Measurements from ENCODE around the gene SDR42E1. TPM values are rescaled to one million over a fixed set of nuclear protein-coding genes. Genes with fewer than 3 reads are reported as not detected.
A peak's percentile ranks its signal among the peaks of the same experiment; 100 is the strongest.

Gene SDR42E1
- total RNA-seq, 1 experiment from 2014 or later: not detected

- Histone ChIP-seq H3K4me3 (no peak overlapping the region), H3K4me1 (replicated peaks) (no peaks in the 10 kb centered on the region), H3K9me3 (replicated peaks) (peaks cover 15% of the 10 kb centered on the region), H3K27ac (no peak overlapping the region), H3K27me3 (replicated peaks) (no peaks in the 10 kb centered on the region), H3K36me3 (no peaks in the 10 kb centered on the region)
- DNase-seq (ENCODE audit: low read depth in 1 of 2, low spot score in 2 of 2): no peak
Observed at GRCh38 chr16:82008957-82009592, 2.2 kb downstream of the SDR42E1 start.

DNA sequence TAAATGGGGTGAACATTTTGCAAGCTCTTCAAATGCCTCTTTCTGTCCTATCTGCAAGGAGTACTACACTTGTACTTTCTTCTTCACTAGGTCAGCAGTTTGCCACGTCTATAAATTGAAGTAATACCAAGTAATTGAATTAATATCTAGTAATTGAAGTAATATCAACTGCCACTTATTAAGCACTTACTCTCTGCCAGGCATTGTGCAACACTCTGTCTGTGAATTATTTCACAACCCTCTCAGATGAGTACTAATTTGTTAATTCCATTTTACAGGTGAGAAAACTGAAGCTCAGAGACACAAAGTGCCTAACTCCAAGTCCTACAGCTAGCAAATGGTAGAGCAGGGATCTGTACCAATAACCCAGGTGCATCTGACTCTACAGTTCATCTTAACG lies 4.1 kb downstream of the SDR42E1 start:
- no peaks in the 10 kb centered on the region for H3K4me1 ChIP-seq (replicated peaks)
- H3K9me3 ChIP-seq (replicated peaks): peaks cover 15% of the 10 kb centered on the region
- no peaks in the 10 kb centered on the region for H3K27me3 ChIP-seq (replicated peaks)
- no peak overlapping the region for H3K27ac ChIP-seq
- no peak for DNase-seq (ENCODE audit: low read depth in 1 of 2, low spot score in 2 of 2)
- no peak overlapping the region for H3K4me3 ChIP-seq
- no peaks in the 10 kb centered on the region for H3K36me3 ChIP-seq

GRCh38 chr16:82006036-82006435 lies 5.2 kb downstream of the SDR42E1 start:
- Histone ChIP-seq H3K36me3 (no peaks in the 10 kb centered on the region), H3K27ac (no peak overlapping the region), H3K27me3 (replicated peaks) (no peaks in the 10 kb centered on the region)

GRCh38 chr16:82005027-82005830 lies 6.0 kb downstream of the SDR42E1 start:
- Histone ChIP-seq H3K4me1 (replicated peaks) (no peaks in the 10 kb centered on the region), H3K27ac (no peak overlapping the region), H3K9me3 (replicated peaks) (peaks cover 15% of the 10 kb centered on the region), H3K4me3 (no peak overlapping the region), H3K27me3 (replicated peaks) (no peaks in the 10 kb centered on the region), H3K36me3 (no peaks in the 10 kb centered on the region)
- DNase-seq (ENCODE audit: low read depth in 1 of 2, low spot score in 2 of 2): no peak

More at GRCh38 chr16:82006036-82006435, 5.2 kb downstream of the SDR42E1 start:
- Histone ChIP-seq H3K4me1 (replicated peaks) (no peaks in the 10 kb centered on the region), H3K4me3 (no peak overlapping the region), H3K9me3 (replicated peaks) (peaks cover 15% of the 10 kb centered on the region)
- no peak for DNase-seq (ENCODE audit: low read depth in 1 of 2, low spot score in 2 of 2)

DNA sequence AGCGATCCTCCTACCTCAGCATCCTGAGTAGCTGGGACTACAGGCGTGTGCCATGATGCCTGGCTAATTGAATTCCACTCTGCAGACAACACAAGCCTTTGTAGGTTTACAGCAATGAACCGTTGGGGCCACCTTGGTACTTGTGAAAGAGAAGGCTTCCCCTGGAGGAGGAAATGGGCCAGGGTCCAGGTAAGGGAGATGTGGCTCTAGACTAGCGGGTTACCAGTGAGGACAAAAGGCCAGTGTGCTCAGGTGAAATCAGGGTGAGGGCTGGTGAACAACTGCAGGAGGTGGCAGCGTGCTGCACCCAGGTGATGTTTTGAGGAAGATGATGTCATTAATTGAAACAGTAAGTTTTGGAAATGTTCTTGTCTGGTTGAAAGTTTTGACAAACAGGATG lies 6.7 kb downstream of the SDR42E1 start:
- Histone ChIP-seq H3K27ac (no peak overlapping the region), H3K4me1 (replicated peaks) (no peaks in the 10 kb centered on the region), H3K36me3 (no peaks in the 10 kb centered on the region), H3K27me3 (replicated peaks) (no peaks in the 10 kb centered on the region), H3K9me3 (replicated peaks) (peaks cover 15% of the 10 kb centered on the region), H3K4me3 (no peak overlapping the region)
- no peak for DNase-seq (ENCODE audit: low read depth in 1 of 2, low spot score in 2 of 2)

GRCh38 chr16:82002831-82003230 lies 8.4 kb downstream of the SDR42E1 start:
- no peak overlapping the region for H3K27ac ChIP-seq

GRCh38 chr16:81997738-81998137 lies 13.5 kb downstream of the SDR42E1 start:
- Histone ChIP-seq H3K27ac (peak overlapping the region; percentile 94), H3K9me3 (replicated peaks) (no peaks in the 10 kb centered on the region)

More at GRCh38 chr16:82002831-82003230, 8.4 kb downstream of the SDR42E1 start:
- no peaks in the 10 kb centered on the region for H3K27me3 ChIP-seq (replicated peaks)
- H3K36me3 ChIP-seq: no peaks in the 10 kb centered on the region
- H3K9me3 ChIP-seq (replicated peaks): no peaks in the 10 kb centered on the region
- no peak overlapping the region for H3K4me3 ChIP-seq
- no peak for DNase-seq (ENCODE audit: low read depth in 1 of 2, low spot score in 2 of 2)
- peaks cover 11% of the 10 kb centered on the region for H3K4me1 ChIP-seq (replicated peaks)

DNA sequence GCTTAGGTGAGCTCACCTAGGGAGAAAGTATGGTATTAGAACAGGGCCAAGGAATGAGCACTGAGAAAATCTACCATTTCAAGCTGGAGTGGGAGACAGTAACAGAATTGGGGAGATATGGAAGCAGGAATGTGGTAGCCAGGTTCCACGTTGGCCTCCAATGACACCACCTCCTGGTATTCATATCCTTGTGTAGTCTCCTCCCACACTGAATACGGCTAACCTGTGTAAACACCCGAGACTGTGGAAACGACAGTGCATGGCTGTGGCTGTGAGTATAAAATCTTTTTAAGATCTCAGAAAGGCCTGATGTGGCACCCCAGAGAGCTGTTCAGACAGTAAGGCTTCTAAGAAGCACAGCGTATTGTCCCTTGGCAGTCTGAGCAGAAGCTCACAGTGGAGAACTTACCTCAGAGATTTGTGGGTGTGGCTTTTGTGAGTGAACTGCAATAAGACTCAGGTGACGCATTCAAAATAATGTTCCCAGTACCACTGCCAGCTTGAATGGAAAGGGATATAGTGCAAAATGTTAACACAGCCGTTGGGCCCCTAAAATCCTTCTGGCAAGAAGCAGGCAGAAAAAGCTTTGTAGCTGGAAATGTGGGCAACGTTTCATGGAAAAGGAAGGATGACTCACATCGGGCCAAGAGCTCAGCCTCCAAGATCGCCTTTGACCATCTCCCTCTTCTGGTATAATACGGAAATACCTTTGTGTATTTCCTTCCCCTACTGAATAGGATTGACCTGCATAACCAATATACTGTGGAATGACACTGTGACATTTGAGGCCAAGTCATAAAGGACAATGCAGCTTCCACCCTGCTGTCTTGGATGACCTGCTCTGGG lies 14.4 kb downstream of the SDR42E1 start:
- H3K4me3 ChIP-seq: no peak overlapping the region
- H3K4me1 ChIP-seq (replicated peaks): peaks cover 43% of the 10 kb centered on the region
- no peaks in the 10 kb centered on the region for H3K9me3 ChIP-seq (replicated peaks)
- DNase-seq (ENCODE audit: low read depth in 1 of 2, low spot score in 2 of 2): peak; percentile 75 to 87
- peak overlapping the region; percentile 94 for H3K27ac ChIP-seq
- H3K27me3 ChIP-seq (replicated peaks): no peaks in the 10 kb centered on the region
- H3K36me3 ChIP-seq: no peaks in the 10 kb centered on the region

More at GRCh38 chr16:81997738-81998137, 13.5 kb downstream of the SDR42E1 start:
- Histone ChIP-seq H3K27me3 (replicated peaks) (no peaks in the 10 kb centered on the region), H3K4me1 (replicated peaks) (peaks cover 43% of the 10 kb centered on the region), H3K36me3 (no peaks in the 10 kb centered on the region), H3K4me3 (no peak overlapping the region)
- DNase-seq (ENCODE audit: low read depth in 1 of 2, low spot score in 2 of 2): peak; percentile 77 to 90

- DNase-seq (ENCODE audit: low read depth in 1 of 2, low spot score in 2 of 2): peak; percentile 49 to 70
- Histone ChIP-seq H3K27ac (peak overlapping the region; percentile 94), H3K27me3 (replicated peaks) (no peaks in the 10 kb centered on the region), H3K36me3 (no peaks in the 10 kb centered on the region), H3K9me3 (replicated peaks) (no peaks in the 10 kb centered on the region), H3K4me1 (replicated peaks) (peaks cover 43% of the 10 kb centered on the region), H3K4me3 (no peak overlapping the region)
Observed at GRCh38 chr16:81995651-81996050, 15.6 kb downstream of the SDR42E1 start.

- H3K4me1 ChIP-seq (replicated peaks): peaks cover 43% of the 10 kb centered on the region
- H3K27me3 ChIP-seq (replicated peaks): no peaks in the 10 kb centered on the region
- DNase-seq (ENCODE audit: low read depth in 1 of 2, low spot score in 2 of 2): no peak
- H3K36me3 ChIP-seq: no peaks in the 10 kb centered on the region
- H3K4me3 ChIP-seq: no peak overlapping the region
- no peak overlapping the region for H3K27ac ChIP-seq
- no peaks in the 10 kb centered on the region for H3K9me3 ChIP-seq (replicated peaks)
Observed at GRCh38 chr16:81994485-81994884, 16.8 kb downstream of the SDR42E1 start.

DNA sequence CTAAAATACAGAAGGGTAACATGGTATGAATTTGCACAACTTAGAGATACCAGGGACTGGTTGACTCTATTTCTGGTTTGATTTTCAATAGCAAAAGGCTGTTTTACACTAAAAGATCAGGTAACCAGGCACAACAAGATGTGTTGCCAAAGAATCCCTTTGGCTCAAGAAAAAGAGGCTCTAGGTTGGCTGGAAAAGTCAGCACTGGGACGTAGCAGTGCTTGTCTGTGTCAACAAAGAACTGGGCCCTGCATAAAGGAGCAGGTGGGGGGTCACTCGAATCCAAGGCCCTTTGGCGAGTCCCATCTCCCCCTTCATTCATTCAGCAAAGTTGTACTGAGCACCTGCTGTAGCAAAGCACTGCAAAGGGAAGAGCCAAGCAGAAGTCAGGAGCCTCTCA lies 18.4 kb downstream of the SDR42E1 start:
- no peak overlapping the region for H3K27ac ChIP-seq
- H3K36me3 ChIP-seq: no peaks in the 10 kb centered on the region
- H3K27me3 ChIP-seq (replicated peaks): no peaks in the 10 kb centered on the region
- DNase-seq (ENCODE audit: low read depth in 1 of 2, low spot score in 2 of 2): no peak
- no peaks in the 10 kb centered on the region for H3K9me3 ChIP-seq (replicated peaks)
- no peak overlapping the region for H3K4me3 ChIP-seq
- H3K4me1 ChIP-seq (replicated peaks): peaks cover 32% of the 10 kb centered on the region

- no peaks in the 10 kb centered on the region for H3K4me1 ChIP-seq (replicated peaks)
- no peaks in the 10 kb centered on the region for H3K36me3 ChIP-seq
- H3K27me3 ChIP-seq (replicated peaks): no peaks in the 10 kb centered on the region
- no peak overlapping the region for H3K27ac ChIP-seq
- no peaks in the 10 kb centered on the region for H3K9me3 ChIP-seq (replicated peaks)
- H3K4me3 ChIP-seq: no peak overlapping the region
- no peak for DNase-seq (ENCODE audit: low read depth in 1 of 2, low spot score in 2 of 2)
Observed at GRCh38 chr16:81987706-81988105, 23.6 kb downstream of the SDR42E1 start.

DNA sequence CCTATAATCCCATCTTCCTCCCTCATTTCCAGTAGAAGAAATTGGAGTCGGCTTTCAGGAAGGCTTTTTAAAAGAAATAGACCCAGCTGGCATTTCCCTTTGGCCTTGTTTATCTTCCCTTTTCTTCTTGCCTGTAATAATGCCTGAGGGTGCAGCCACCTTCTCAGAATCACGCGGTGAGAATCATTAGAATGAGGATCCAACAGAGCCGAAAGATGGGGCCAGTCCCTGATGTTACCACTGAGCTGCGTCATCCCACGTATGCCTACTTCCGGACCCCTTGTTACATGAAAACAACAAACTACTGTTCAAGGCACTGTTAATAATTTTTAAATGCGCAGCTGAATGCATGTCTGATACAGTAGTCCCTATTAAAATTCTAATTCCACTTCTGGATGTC lies 24.1 kb downstream of the SDR42E1 start:
- no peaks in the 10 kb centered on the region for H3K36me3 ChIP-seq
- no peaks in the 10 kb centered on the region for H3K9me3 ChIP-seq (replicated peaks)
- no peaks in the 10 kb centered on the region for H3K4me1 ChIP-seq (replicated peaks)
- no peak overlapping the region for H3K27ac ChIP-seq
- no peak overlapping the region for H3K4me3 ChIP-seq
- DNase-seq (ENCODE audit: low read depth in 1 of 2, low spot score in 2 of 2): no peak
- H3K27me3 ChIP-seq (replicated peaks): no peaks in the 10 kb centered on the region

All from SJSA1 (cell line).